GM12892 (cell line): Measurements from ENCODE around the gene ARL14EPL.

Experiments
- POLR2A ChIP-seq: IDR thresholded peaks from 2 replicates; pipeline ENCODE4 v1.6.1; 2011; ENCODE audit warnings: low read depth, low read length, control low read depth
- POLR2AphosphoS5 ChIP-seq: IDR thresholded peaks from 2 replicates; pipeline ENCODE4 v1.6.1; 2011; ENCODE audit warnings: low read depth, low read length, control low read depth

DNA sequence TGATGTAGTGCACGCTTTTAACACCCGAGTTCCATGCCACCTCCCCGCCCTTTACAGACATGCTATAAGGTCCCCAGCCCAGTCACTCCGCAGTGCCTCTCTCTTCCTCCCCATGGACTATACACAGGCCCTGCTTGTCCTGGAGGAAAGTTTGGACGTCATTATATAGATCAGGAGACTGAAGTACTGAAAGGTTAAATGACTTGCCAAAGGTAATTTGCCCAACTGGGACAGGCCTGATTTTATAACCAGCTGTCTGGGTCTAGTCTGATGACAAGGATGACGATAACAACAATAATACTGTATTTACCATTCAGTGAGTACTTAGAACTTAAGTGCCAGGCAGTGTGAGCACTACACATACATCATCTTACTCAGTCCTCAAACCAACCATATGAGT, 36.9 kb upstream of the ARL14EPL start:
- TF ChIP-seq POLR2A = no peak
- TF ChIP-seq POLR2AphosphoS5 = no peak
